Smooth muscle cell (in vitro differentiated cells): Measurements from ENCODE around the gene RFX3. TPM values are rescaled to one million over a fixed set of nuclear protein-coding genes. Genes with fewer than 3 reads are reported as not detected.
A peak's percentile ranks its signal among the peaks of the same experiment; 100 is the strongest.

ENCODE experiments used
- DNase-seq: peaks from one replicate; lab custom pipeline; 2025; ENCODE audit not compliant: unreplicated experiment; lab: John Stamatoyannopoulos, UW
- H2AFZ ChIP-seq: fragments of 200-600 bp; sonication (generic); 2 replicates; pipeline ENCODE4 v1.6.0; 2016; ENCODE audit warnings: antibody characterized with exemption, low read depth, mild to moderate bottlenecking
- H3F3A ChIP-seq: fragments of 200-600 bp; sonication (generic); 2 replicates; pipeline ENCODE4 v1.6.0; 2017; ENCODE audit warnings: antibody characterized with exemption, low read depth
- H3K27ac ChIP-seq: fragments of 200-600 bp; sonication (generic); 2 replicates; pipeline ENCODE4 v1.5.1; 2016; ENCODE audit warnings: low read depth, mild to moderate bottlenecking
- H3K27me3 ChIP-seq: fragments of 200-600 bp; sonication (generic); 2 replicates; pipeline ENCODE4 v1.6.1; 2016; ENCODE audit warnings: low read depth, mild to moderate bottlenecking
- H3K36me3 ChIP-seq: fragments of 200-600 bp; sonication (generic); 2 replicates; pipeline ENCODE4 v1.5.1; 2016; ENCODE audit warnings: low read depth
- H3K4me1 ChIP-seq: fragments of 200-600 bp; sonication (generic); 2 replicates; pipeline ENCODE4 v1.5.1; 2016; ENCODE audit warnings: low read depth
- H3K4me2 ChIP-seq: fragments of 200-600 bp; sonication (generic); 2 replicates; pipeline ENCODE4 v1.6.0; 2016; ENCODE audit warnings: mild to moderate bottlenecking
- H3K4me3 ChIP-seq: fragments of 200-600 bp; sonication (generic); 2 replicates; pipeline ENCODE4 v1.5.1; 2016; ENCODE audit warnings: mild to moderate bottlenecking
- H3K79me2 ChIP-seq: fragments of 200-600 bp; sonication (generic); 2 replicates; pipeline ENCODE4 v1.6.0; 2016; ENCODE audit warnings: low read depth, mild to moderate bottlenecking
- H3K9ac ChIP-seq: fragments of 200-600 bp; sonication (generic); 2 replicates; pipeline ENCODE4 v1.6.0; 2016; ENCODE audit warnings: low read depth
- H3K9me3 ChIP-seq: fragments of 200-600 bp; sonication (generic); replicated peaks from 2 replicates; pipeline ENCODE4 v1.5.1; 2016; ENCODE audit warnings: low read depth
- H4K20me1 ChIP-seq: fragments of 200-600 bp; sonication (generic); 2 replicates; pipeline ENCODE4 v1.6.0; 2016; ENCODE audit warnings: low read depth
- WGBS: methylation state at CpG from one replicate; pipeline ENCODE4 v1.1.7; 2016; ENCODE audit warnings: low lambda C conversion rate; 5-methylcytosine and 5-hydroxymethylcytosine counted together
- polyA plus RNA-seq: library from polyadenylated mRNA; unstranded; fragments of >200 nt; fragmentation: Nextera tagmentation; extraction: Ambion mirVana; gene quantifications from 2 replicates; pipeline ENCODE4 v1.2.1, GENCODE V29; 2016
- total RNA-seq: library from RNA; depleted of rRNA; stranded (reverse); fragments of >200 nt; gene quantifications from 2 replicates; pipeline ENCODE4 v1.2.3, GENCODE V29; 2014
- TF ChIP-seq, protein P1 (sequence below): fragments of 200-600 bp; sonication (generic); IDR thresholded peaks from 2 replicates; pipeline ENCODE4 v1.5.1; 2017; ENCODE audit warnings: borderline replicate concordance, mild to moderate bottlenecking, antibody characterized with exemption; ENCODE audit not compliant: insufficient read depth, poor library complexity, severe bottlenecking

RFX3 gene
- total and polyA plus RNA-seq, 2 experiments from 2014 or later, result 4.4 to 14.1 TPM

DNA sequence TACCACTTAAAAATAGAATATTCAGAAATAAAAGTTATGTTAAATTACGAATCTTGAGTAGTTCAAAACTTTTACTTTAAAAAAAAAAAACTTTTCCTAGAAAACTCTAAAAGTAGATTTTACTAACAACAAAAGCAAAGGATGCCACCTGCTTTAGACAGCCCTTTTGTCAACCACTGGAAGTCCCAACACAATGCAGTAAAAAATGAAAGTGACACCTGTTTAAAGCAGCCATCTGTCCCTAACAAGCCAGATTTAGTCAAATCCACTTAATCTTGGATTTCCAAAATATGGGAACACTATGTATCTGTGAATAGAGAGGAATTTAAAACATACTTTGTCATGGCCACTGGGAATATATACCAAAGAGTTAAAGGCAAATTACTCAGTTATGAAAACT, 3.8 kb downstream of the RFX3 start:
- Histone ChIP-seq H3K36me3 (no peaks in the 10 kb centered on the region), H3K79me2 (peaks cover 81% of the 10 kb centered on the region), H4K20me1 (no peaks in the 10 kb centered on the region), H3F3A (no peaks in the 10 kb centered on the region), H3K4me1 (peaks cover 27% of the 10 kb centered on the region), H3K4me2 (no peak overlapping the region), H2AFZ (no peak overlapping the region), H3K27me3 (no peaks in the 10 kb centered on the region), H3K27ac (no peak overlapping the region), H3K4me3 (no peak overlapping the region), H3K9ac (no peak overlapping the region), H3K9me3 (no peaks in the 10 kb centered on the region)
- no peak for DNase-seq
- WGBS, result 100% methylated on average over 1 of the region's 1 CpG
- TF ChIP-seq, protein P1, sequence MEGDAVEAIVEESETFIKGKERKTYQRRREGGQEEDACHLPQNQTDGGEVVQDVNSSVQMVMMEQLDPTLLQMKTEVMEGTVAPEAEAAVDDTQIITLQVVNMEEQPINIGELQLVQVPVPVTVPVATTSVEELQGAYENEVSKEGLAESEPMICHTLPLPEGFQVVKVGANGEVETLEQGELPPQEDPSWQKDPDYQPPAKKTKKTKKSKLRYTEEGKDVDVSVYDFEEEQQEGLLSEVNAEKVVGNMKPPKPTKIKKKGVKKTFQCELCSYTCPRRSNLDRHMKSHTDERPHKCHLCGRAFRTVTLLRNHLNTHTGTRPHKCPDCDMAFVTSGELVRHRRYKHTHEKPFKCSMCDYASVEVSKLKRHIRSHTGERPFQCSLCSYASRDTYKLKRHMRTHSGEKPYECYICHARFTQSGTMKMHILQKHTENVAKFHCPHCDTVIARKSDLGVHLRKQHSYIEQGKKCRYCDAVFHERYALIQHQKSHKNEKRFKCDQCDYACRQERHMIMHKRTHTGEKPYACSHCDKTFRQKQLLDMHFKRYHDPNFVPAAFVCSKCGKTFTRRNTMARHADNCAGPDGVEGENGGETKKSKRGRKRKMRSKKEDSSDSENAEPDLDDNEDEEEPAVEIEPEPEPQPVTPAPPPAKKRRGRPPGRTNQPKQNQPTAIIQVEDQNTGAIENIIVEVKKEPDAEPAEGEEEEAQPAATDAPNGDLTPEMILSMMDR, result no peak

DNA sequence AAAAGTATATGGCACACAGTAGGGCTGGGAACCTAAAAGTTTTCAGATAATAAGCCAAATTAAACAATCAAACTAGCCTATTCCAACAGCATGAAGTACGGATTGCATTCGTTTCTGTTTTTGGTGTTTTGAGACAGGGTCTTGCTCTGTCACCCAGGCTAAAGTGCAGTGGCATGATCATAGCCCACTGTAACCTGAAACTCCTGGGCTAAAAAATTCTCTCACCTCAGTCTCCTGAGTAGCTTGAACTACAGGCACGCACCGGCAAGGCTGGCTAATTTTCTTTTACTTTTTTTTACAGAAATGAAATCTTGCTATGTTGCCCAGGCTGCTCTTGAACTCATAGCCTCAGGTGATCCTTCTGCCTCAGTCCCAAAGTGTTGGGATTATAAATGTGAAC, 5.2 kb downstream of the RFX3 start:
- Histone ChIP-seq H3K9me3 (no peaks in the 10 kb centered on the region), H3K4me1 (peaks cover 27% of the 10 kb centered on the region), H3K36me3 (no peaks in the 10 kb centered on the region), H3F3A (no peaks in the 10 kb centered on the region), H3K4me2 (no peak overlapping the region), H3K27me3 (no peaks in the 10 kb centered on the region), H4K20me1 (no peaks in the 10 kb centered on the region), H3K9ac (no peak overlapping the region), H2AFZ (no peak overlapping the region), H3K79me2 (peaks cover 90% of the 10 kb centered on the region), H3K27ac (no peak overlapping the region), H3K4me3 (no peak overlapping the region)
- DNase-seq, result no peak
- TF ChIP-seq, protein P1, result no peak
- WGBS, result 69% methylated on average over 4 of the region's 4 CpGs

DNA sequence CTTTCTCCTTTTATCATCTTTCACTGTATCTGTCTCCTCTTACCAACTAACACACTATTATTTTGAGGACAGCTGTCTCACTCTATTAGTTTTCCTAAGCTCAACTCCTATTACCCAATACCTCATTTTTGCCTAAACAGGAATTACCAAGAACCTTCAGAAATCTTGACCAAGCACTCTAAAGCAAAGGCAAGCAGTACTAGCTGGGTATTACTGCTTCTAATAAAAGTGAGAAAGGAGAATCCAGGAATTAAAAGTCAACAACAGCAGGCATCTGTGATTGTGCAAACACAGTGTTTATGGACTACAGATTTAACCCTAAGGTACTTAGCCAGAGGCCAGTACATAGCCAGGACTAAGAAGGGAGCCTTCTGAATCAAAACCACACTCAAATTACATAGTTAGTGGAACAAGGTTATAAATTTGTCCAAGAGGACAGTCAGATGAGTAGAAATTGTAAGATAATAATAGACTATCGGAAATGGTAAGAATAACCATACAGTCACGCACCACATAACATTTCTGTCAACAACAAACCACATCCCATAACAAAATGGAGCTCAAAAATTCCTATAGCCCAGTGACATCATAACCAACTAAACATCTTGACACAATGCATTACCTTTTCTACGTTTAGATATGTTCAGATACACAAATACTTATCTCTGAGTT, 8.3 kb downstream of the RFX3 start:
- 93% methylated on average over 3 of the region's 3 CpGs for whole genome bisulfite sequencing
- peak overlapping the region; percentile 30 for H3K27ac ChIP-seq

More for the DNA sequence above, 8.3 kb downstream of the RFX3 start:
- TF ChIP-seq, protein P1, result no peak
- Histone ChIP-seq H3F3A (no peaks in the 10 kb centered on the region), H3K4me1 (peaks cover 19% of the 10 kb centered on the region), H2AFZ (no peak overlapping the region), H3K27me3 (no peaks in the 10 kb centered on the region), H4K20me1 (no peaks in the 10 kb centered on the region), H3K9ac (no peak overlapping the region), H3K79me2 (peaks cover 89% of the 10 kb centered on the region), H3K4me2 (no peak overlapping the region), H3K9me3 (no peaks in the 10 kb centered on the region), H3K36me3 (no peaks in the 10 kb centered on the region), H3K4me3 (no peak overlapping the region)
- DNase-seq, result no peak
